GM12892 (cell line): ENCODE results near the gene KRTAP12-3.
"Not testable (repeated sequence)": the region's sequence is repeated elsewhere in the genome, so short reads cannot be mapped to it uniquely, and the experiment has no call there.

Experiments used
- POLR2A ChIP-seq: IDR thresholded peaks from 2 replicates; pipeline ENCODE4 v1.6.1; 2011; ENCODE audit warnings: low read depth, low read length, control low read depth
- POLR2AphosphoS5 ChIP-seq: IDR thresholded peaks from 2 replicates; pipeline ENCODE4 v1.6.1; 2011; ENCODE audit warnings: low read depth, low read length, control low read depth

DNA sequence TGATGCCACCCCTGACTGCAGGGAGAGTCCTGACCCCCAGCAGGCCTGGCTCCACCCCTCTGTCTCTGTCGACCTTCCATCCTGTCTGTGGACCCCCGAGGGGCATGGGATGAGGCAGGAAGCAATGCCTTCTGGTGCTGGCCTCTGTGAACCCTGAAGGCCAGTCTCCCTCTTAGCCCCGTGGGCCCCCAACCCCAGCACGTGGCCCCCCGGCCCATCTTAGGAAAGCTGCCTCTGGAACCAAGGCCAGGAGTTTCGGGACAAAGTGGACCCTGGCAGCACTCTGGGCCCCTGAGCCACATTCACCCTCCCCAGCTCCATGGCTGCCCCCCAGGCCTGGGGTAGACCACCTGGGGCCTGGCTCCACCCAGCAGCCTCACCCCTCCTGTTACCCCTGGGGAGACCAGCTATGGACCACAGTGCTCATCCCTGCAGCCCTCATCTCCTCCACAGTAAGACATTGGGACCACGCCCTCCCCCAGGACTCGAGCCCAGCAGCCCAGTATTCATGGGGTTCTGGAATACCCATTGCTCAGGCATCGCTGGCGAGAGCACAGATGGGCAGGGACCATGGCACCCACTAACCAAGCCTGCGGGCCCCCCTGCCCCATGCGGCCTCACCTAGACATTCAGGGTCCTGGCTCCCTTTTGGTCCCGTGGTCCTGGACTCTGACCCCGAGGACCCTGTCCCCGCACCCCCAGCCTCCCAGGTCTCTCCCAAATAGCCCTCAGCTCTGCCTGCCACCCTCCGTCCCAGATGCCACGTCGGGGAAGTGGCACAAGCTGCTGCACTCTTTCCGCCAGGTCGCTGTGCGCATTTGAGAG, 19.0 kb upstream of the KRTAP12-3 start:
- not testable (repeated sequence) for TF ChIP-seq POLR2AphosphoS5, POLR2A
